AG08395 (cell line): ENCODE data around the gene ACTR10.
A peak's percentile ranks its signal among the peaks of the same experiment; 100 is the strongest.
"Not testable (repeated sequence)": the region's sequence is repeated elsewhere in the genome, so short reads cannot be mapped to it uniquely, and the experiment has no call there.

Experiments used
- DNase-seq: peaks from one replicate; pipeline ENCODE4 v3.0.0; 2012; ENCODE audit warnings: mixed read lengths, low spot score

Gene ACTR10

DNA sequence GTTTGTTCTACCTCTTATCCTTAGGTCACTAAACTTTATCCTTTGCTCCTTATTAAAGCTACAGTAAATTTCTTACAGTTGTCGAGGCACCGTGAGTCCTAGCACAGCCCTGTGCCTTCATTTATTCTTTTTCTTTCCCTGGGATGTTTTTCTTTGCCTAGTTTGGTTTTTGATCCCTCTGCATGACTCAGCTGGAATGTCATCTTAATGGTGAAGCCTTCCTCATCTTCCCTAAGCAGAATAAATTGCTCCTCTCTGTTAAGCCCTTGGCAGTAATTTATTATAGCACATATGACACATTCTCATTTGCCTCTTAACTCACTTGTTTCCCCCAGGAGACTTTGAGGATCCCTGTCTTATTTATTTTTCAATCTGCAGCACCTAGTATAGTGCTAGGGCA, 16.6 kb downstream of the ACTR10 start:
- DNase-seq = peak; percentile 21

GRCh38 chr14:58227096-58227819, 27.3 kb downstream of the ACTR10 start:
- no peak for DNase-seq

DNA sequence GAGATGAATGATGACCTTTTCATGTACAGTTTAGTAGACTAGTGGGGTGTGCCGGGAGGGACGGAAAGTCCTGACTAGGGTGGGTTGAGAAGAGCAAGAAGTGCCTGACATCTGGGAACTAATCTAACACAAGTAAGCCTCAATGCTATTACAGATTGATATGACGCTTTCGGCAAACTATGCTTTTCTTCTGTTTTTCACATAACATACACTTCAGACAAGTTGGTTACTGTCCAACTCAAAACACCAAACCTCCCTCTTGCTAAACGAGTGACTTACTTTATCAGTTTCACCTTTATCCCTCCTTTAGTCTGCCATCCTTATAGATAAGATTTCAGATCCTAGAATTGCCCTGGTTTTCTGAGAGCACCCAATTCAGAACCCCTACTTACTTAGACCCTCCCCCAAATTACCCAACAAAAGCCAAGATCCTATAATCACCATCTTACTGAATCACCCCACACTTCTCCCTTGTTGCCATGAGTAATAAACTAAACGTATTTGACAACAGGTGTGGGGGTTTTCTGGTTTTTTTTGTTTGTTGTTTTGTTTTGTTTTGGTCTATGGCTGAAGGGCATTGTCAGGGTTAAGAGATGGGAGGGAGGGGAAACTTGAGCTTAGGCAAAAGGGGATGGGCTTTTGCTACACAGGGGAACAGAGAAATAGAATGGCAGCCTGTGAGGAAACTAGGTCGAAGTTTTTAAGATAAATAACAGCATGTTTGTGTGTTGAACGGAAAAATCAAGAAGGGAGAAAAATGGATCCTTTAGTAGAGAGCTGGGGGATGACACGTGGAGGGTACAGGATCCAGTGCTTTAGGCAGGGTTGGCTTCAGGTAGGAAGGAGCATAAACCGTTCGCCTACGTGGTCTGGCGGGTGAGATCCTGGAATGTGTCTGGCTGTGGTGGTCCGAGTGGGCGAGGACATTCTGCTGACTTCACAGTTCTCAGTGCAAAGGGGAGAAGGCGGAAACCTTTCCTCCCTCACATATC, 38.6 kb downstream of the ACTR10 start:
- DNase-seq = no peak

DNA sequence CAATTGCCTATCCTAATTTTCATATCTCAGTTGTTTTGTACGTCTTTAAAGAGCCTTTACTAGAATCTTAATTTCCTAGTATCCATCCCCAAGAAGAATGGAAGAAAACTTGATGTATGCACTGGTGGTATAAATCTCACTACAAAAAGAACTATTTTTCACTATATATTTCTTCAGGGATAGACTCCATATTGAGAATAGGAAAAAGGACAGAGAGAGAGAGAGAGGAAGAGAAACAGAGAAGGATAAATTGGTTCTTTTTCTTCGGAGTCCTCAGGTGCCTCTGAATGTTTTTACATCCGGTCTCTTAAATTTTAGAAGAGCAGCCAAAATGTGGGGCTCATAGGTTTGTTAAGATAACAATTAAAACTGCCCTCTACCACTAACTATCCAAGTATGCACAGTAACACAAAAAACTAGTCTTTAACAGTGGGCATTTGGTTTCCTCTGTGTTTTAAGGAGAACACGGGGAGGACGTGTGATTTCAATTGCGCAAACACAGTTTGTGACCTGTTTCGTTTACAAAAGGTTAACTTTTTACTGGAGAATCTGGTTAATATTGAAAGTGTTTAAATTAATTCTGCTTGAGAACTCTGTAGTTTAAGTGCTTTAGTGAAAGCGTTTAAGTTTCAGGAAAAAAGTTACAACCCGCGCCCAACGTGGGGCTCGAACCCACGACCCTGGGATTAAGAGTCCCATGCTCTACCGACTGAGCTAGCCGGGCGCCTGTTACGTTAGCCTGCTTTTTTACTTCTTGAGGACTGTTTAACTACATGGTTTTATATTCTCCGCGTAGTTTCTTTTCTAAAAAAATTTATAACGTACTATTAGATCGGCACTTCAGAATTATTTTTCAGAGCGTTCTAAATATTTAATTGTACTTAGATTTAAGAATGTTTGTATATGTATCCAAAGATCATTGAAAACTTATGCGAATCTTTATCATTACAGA, 39.6 kb downstream of the ACTR10 start:
- DNase-seq = no peak

DNA sequence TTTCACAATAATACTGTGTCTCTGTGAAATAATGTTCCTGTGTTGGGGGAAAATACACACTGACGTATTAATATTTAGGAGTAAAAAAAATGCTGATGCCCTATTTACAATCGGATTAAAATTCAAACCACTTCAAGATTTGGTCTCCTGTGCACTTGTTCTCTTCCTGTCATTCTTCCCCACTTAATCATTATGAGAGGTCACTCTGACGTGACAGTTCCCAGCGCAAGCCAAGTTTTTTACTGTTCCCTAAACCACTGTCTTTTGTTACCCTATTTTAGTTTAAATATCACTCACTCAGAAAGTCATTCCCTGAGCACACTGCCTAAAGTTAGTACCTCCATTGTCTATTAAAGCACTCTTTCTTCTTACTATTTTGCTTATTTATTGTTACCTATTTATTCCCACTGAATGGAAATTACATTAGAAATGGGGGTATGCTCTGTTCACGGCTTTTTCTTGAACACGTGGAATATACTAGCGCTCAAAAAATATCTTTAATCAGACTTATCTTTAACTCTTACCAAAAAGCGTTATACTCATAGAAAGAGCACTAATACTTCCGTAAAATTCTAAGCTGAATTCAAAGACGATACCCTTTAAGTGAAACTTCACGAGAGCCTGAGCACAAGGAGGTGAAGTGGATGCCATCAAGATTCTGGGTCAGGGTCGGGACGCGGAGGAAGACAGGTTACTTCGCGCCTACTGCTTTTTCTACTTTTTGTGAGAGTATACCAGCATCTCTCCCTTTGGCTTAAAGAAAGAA, 44.0 kb downstream of the ACTR10 start:
- DNase-seq = no peak

DNA sequence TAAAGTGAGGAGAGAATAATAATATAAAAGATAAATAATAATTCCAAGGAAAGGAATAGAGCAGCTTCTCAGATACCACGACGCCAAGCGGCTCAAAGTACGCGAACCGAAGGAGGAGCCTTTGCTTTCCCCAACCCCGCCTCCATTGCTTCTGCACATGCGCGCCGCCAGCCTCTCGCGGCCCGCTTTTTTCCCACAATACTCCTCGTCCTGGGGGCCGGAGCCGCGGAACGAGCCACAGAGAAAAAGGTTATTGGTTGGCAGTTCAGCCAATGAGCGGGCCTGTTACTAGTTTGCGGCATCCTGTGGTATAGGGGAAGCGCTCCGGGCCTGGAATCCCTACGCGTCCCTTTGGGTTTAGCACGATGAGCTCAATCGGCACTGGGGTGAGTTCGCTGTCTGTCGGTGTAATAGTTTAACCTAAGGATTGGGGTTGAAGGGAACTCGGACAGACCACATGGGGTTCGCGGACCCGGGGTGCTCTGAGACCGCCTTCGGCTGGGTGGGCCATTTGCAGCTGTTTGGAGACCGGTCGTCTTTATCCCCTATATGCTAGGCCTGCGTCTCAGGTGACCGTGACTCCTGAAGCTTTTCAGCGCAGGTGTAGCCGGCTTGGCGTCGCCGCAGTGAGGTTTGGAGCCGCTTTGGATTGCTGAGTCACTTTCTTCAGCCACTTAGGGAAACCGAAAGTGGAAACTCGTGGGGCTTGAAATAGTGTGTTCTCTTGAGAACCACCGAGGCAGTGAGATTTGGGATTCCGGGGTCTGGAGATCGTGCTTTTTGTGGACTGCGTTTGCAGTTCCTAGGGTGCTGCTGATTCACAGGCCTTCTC, 44.8 kb downstream of the ACTR10 start, which contains the start of gene PSMA3:
PSMA3 (plus strand) TSS at position 288 of the 832 bp plus-strand sequence; CDS start at position 366, 78 bp downstream.
- peak; percentile 99 for DNase-seq

GRCh38 chr14:58245562-58245961, 45.6 kb downstream of the ACTR10 start:
- no peak for DNase-seq

- DNase-seq = no peak
Measured at GRCh38 chr14:58249611-58250010, 49.7 kb downstream of the ACTR10 start.

GRCh38 chr14:58258156-58258555, 58.2 kb downstream of the ACTR10 start:
- no peak for DNase-seq

GRCh38 chr14:58262005-58262404, 62.1 kb downstream of the ACTR10 start:
- DNase-seq = not testable (repeated sequence)

- no peak for DNase-seq
Measured at GRCh38 chr14:58265401-58265800, 65.5 kb downstream of the ACTR10 start.

DNA sequence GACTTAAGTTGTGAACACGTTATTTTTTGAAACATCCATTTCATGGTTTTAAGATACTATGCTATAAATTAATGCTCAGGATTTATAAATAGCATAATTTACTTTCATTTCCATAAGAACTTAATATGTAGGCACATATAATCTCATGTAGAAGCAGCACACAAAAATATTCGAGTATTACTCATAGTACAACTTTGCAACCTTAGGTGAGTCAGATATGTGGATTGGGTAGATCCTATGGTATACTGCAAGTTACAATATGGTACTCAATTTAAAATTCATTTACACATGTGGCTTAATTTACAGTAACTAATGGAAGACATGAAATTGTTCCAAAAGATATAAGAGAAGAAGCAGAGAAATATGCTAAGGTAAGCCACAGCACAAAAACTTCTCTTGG, 70.7 kb downstream of the ACTR10 start:
- no peak for DNase-seq

DNA sequence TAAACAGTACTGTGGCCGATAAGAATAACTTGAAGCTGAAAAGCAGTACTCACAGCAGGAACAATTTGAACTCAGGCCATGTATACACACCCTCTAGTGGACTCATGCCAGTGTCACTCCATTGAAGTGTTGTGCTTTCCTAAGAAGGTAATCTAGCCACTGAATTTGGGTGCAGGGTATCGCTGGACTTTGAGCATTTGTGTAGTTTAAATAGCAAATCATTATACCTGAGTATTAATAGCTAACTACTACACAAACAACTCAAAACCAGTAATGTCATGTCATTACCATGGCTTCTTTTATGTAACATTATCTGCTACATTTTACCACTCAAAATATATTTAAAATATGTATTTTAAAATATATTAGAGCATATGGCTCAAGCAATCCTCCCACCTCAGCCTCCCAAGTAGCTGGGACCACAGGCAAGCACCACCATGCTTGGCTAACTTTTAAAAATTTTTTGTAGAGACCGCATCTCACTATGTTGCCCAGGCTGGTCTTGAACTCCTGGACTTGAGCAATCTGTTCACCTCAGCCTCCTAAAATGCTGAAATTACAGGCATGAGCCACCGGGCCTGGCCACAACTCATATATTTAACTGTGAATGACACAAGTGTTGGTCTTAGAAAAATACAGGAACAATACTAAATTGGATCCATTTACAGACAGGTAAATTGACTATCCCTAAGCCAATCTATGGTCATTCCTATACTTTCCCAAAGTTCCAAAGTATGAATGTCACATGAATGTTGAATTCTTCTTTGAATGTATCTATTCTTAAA, 72.8 kb downstream of the ACTR10 start:
- no peak for DNase-seq

DNA sequence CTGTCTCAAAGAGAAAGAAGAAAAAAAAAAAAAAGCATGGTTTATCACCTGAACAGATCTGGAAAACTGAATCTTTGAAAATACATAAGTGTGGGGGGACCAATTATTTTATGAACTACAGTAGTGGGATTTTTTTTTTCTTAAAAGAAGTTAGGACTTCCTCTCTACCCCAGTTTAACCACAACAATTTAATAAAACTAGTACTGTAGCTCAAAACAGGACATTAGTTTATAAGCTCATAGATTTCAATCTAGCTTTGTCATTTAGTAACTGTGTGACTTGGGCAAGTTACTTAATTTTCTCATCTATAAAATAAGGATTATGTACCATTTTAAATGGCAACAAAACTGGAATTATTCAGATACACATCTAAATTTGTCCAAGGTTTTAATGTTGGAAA, 74.9 kb downstream of the ACTR10 start:
- DNase-seq = no peak

- DNase-seq = no peak
Measured at GRCh38 chr14:58275527-58276190, 75.7 kb downstream of the ACTR10 start.

DNA sequence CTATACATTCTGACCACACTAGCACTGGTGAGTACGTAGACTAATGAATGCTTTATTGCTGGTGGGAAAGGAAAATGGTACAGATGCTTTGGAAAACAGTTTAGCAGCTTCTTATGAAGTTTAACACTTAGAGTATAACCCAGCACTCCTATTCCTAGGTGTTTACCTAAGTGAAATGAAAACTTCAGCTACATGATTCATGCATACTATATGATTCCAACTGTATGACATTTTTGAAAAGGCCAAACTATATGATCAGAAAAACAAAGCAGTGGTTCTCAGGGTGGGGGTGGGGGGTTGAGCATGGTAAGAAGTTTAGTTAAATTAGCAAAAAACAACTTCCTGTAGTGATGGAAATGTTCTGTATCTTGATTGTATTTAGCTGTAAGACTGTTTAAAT, 76.3 kb downstream of the ACTR10 start:
- no peak for DNase-seq

- DNase-seq = no peak
Measured at GRCh38 chr14:58278177-58278576, 78.2 kb downstream of the ACTR10 start.

DNA sequence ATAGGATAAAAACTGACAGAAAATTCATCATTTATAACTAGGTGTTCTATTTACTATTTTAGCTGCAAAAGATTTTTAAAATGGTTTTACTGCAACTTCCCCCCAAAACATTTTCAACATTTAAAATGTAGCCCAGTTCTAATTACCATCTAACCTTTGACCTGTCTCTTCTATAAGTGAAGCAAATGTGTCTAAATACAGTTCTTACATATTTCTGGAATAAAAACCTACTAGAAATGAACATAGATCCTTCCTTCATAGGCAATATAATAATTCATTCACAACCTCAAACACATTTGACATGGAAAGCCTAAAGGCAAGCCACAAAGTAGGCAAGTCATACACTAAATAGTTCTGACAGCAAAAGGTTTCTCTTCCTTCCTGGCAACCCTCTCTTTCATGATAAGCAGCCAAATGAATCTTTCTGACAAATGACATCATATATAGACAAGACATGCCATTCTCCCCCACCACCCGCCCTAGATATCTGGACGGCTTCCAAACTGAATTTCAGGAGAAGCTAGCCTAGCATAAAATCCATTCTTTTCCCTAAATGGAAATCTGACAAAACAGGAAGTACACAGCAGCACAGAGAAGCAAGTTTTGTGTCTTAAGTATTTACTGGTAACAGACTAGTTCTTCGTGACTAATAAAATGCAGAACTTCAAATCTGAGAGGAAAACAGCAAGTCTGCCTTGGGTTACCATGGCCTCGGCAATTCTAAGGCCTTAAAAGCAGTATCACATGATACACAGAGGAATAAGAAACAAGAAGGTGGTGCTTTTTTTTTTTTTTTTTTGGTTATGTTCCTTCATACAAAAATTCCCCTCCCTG, 81.2 kb downstream of the ACTR10 start:
- peak; percentile 77 for DNase-seq
